HL-60 (cell line): ENCODE data around the gene LIN9.

Experiments
- DNase-seq, 2 experiments: peaks; one replicate each; pipeline ENCODE4 v3.0.0-alpha.2; 2010 to 2020; ENCODE audit warnings: low read depth in 1 of 2, low spot score in 1 of 2
- H3K27ac ChIP-seq: fragments of 250-450 bp; sonication (Bioruptor Pico); replicated peaks from 2 replicates; pipeline ENCODE4 v1.5.1; 2020; ENCODE audit warnings: mild to moderate bottlenecking, moderate library complexity
- H3K27me3 ChIP-seq: fragments of 250-450 bp; sonication (Bioruptor Pico); 2 replicates; pipeline ENCODE4 v1.5.1; 2021; ENCODE audit warnings: mild to moderate bottlenecking, moderate library complexity; ENCODE audit not compliant: insufficient read depth, poor library complexity, severe bottlenecking
- H3K4me3 ChIP-seq: replicated peaks from 2 replicates; pipeline ENCODE4 v1.5.1; 2011; ENCODE audit warnings: mild to moderate bottlenecking, control low read depth, low read length; ENCODE audit not compliant: insufficient read depth
- CTCF ChIP-seq: IDR thresholded peaks from one replicate; pipeline ENCODE4 v1.5.1; 2011; ENCODE audit warnings: low read length, control low read depth, inconsistent platforms; ENCODE audit not compliant: insufficient read depth
- GABPA ChIP-seq: IDR thresholded peaks from 2 replicates; pipeline ENCODE4 v1.6.1; 2012; ENCODE audit warnings: low read depth
- POLR2AphosphoS5 ChIP-seq: IDR thresholded peaks from 2 replicates; pipeline ENCODE4 v1.6.1; 2012; ENCODE audit warnings: low read depth
- REST ChIP-seq: IDR thresholded peaks from 2 replicates; pipeline ENCODE4 v1.6.1; 2012; ENCODE audit warnings: low read depth; ENCODE audit not compliant: insufficient replicate concordance
- SPI1 ChIP-seq: IDR thresholded peaks from 2 replicates; pipeline ENCODE4 v1.6.1; 2012; ENCODE audit warnings: low read depth, mild to moderate bottlenecking, borderline replicate concordance

Gene LIN9

GRCh38 chr1:226276987-226277386 is 32.0 kb downstream of the LIN9 start:
- H3K27me3 ChIP-seq: no peaks in the 10 kb centered on the region
- H3K4me3 ChIP-seq: no peak overlapping the region
- H3K27ac ChIP-seq: no peak overlapping the region
- TF ChIP-seq SPI1 (no peak), GABPA (no peak), REST (no peak), CTCF (no peak), POLR2AphosphoS5 (no peak)
- DNase-seq: no peak

GRCh38 chr1:226276077-226276682 is 32.8 kb downstream of the LIN9 start:
- no peaks in the 10 kb centered on the region for H3K27me3 ChIP-seq
- DNase-seq: no peak

More at GRCh38 chr1:226276077-226276682, 32.8 kb downstream of the LIN9 start:
- no peak for TF ChIP-seq REST
- TF ChIP-seq SPI1: no peak
- no peak for TF ChIP-seq CTCF
- no peak for TF ChIP-seq GABPA
- TF ChIP-seq POLR2AphosphoS5: no peak
- Histone ChIP-seq H3K27ac (no peak overlapping the region), H3K4me3 (no peak overlapping the region)
